Fibroblast of lung (primary cell): ENCODE results near the gene PLCB2. TPM values are rescaled to one million over a fixed set of nuclear protein-coding genes. Genes with fewer than 3 reads are reported as not detected.

ENCODE experiments used
- DNase-seq, 2 donors: peaks; one replicate each; pipeline versions ENCODE4 v3.0.0 to v3.0.0-alpha.2; 2010; ENCODE audit warnings: low read depth in 2 of 2
- H2AFZ ChIP-seq: 2 replicates; pipeline ENCODE4 v1.5.1; 2012; ENCODE audit warnings: low read length, control low read depth, inconsistent platforms
- H3K27ac ChIP-seq: 2 replicates; pipeline ENCODE4 v1.5.1; 2011; ENCODE audit warnings: low read length, control low read depth; ENCODE audit not compliant: insufficient read depth
- H3K27me3 ChIP-seq: 2 replicates; pipeline ENCODE4 v1.5.1; 2011; ENCODE audit warnings: mild to moderate bottlenecking, low read length; ENCODE audit not compliant: control insufficient read depth, insufficient read depth
- H3K36me3 ChIP-seq: 2 replicates; pipeline ENCODE4 v1.5.1; 2011; ENCODE audit warnings: low read length; ENCODE audit not compliant: control insufficient read depth, insufficient read depth
- H3K4me1 ChIP-seq: 2 replicates; pipeline ENCODE4 v1.5.1; 2011; ENCODE audit warnings: low read length; ENCODE audit not compliant: control insufficient read depth, insufficient read depth; ENCODE audit errors: extremely low read depth
- H3K4me2 ChIP-seq: 2 replicates; pipeline ENCODE4 v1.5.1; 2011; ENCODE audit warnings: low read length, control low read depth; ENCODE audit not compliant: insufficient read depth; ENCODE audit errors: extremely low read depth
- H3K4me3 ChIP-seq, 4 experiments: fragments of 200-600 bp in 1 of 4; sonication (generic) in 1 of 4; replicated peaks in 1 of 4; 2 replicates each; pipeline ENCODE4 v1.5.1; 2011 to 2016; ENCODE audit warnings: low read length in 4 of 4, low read depth in 3 of 4, mild to moderate bottlenecking in 3 of 4, control low read depth in 2 of 4, inconsistent platforms in 1 of 4, mixed read lengths in 1 of 4; ENCODE audit not compliant: insufficient read depth in 1 of 4; ENCODE audit errors: control extremely low read depth in 1 of 4
- H3K79me2 ChIP-seq: 2 replicates; pipeline ENCODE4 v1.5.1; 2012; ENCODE audit warnings: mild to moderate bottlenecking, low read length, inconsistent platforms; ENCODE audit not compliant: control insufficient read depth, insufficient read depth
- H3K9ac ChIP-seq: 2 replicates; pipeline ENCODE4 v1.5.1; 2011; ENCODE audit warnings: mild to moderate bottlenecking, low read length, control low read depth; ENCODE audit not compliant: insufficient read depth
- H3K9me3 ChIP-seq: 2 replicates; pipeline ENCODE4 v1.5.1; 2012; ENCODE audit warnings: low read depth, low read length; ENCODE audit not compliant: control insufficient read depth, insufficient read depth
- H4K20me1 ChIP-seq: 2 replicates; pipeline ENCODE4 v1.5.1; 2011; ENCODE audit warnings: low read length; ENCODE audit not compliant: control insufficient read depth, insufficient read depth; ENCODE audit errors: extremely low read depth
- CTCF ChIP-seq, 2 donors: IDR thresholded peaks in 1 of 2; conservative IDR thresholded peaks in 1 of 2; 1 replicate in 1 of 2; 2 replicates in 1 of 2; pipeline ENCODE4 v1.5.1; 2011 to 2012; ENCODE audit warnings: low read length in 2 of 2, control low read depth in 1 of 2, inconsistent platforms in 1 of 2, low read depth in 1 of 2, mild to moderate bottlenecking in 1 of 2
- EZH2 ChIP-seq: IDR thresholded peaks from 2 replicates; pipeline ENCODE4 v1.5.1; 2012; ENCODE audit warnings: low read length, control low read depth, mild to moderate bottlenecking; ENCODE audit errors: missing control alignments
- polyA plus RNA-seq, 2 donors: library from polyadenylated mRNA; depleted of rRNA in 1 of 2; stranded (reverse) in 1 of 2; unstranded in 1 of 2; fragments of >200 nt; gene quantifications; 2 replicates each; pipeline ENCODE4 v1.2.1, GENCODE V29; 2011 to 2012; ENCODE audit warnings: missing spikeins in 1 of 2
- total RNA-seq: library from RNA; depleted of rRNA; stranded (reverse); fragments of >200 nt; gene quantifications from 2 replicates; pipeline ENCODE4 v1.2.1, GENCODE V29; 2014

Gene PLCB2
- total and polyA plus RNA-seq, 2 donors (not counting 1 experiment from before 2014, with no cell fraction given) = under 0.01 to 0.40 TPM

GRCh38 chr15:40257656-40258450 lies 49.9 kb downstream of the PLCB2 start:
- H3K27ac ChIP-seq = no peak overlapping the region
- H3K4me2 ChIP-seq = no peak overlapping the region
- peak in 1 of 2 donors; percentile 27 for DNase-seq

GRCh38 chr15:40256638-40257235 lies 51.0 kb downstream of the PLCB2 start:
- no peaks in the 10 kb centered on the region for H3K4me1 ChIP-seq
- peak in 1 of 2 donors; percentile 66 for DNase-seq
- no peaks in the 10 kb centered on the region for H3K36me3 ChIP-seq
- no peak overlapping the region for H3K4me3 ChIP-seq
- TF ChIP-seq EZH2 = no peak
- H2AFZ ChIP-seq = no peak overlapping the region
- H3K4me2 ChIP-seq = no peak overlapping the region
- H3K9me3 ChIP-seq = no peaks in the 10 kb centered on the region
- H3K9ac ChIP-seq = no peak overlapping the region
- no peak overlapping the region for H3K27ac ChIP-seq
- no peaks in the 10 kb centered on the region for H4K20me1 ChIP-seq
- peaks cover 30% of the 10 kb centered on the region for H3K27me3 ChIP-seq
- H3K79me2 ChIP-seq = no peaks in the 10 kb centered on the region

More at GRCh38 chr15:40257656-40258450, 49.9 kb downstream of the PLCB2 start:
- Histone ChIP-seq H2AFZ (no peak overlapping the region), H3K9me3 (no peaks in the 10 kb centered on the region), H3K4me1 (no peaks in the 10 kb centered on the region), H4K20me1 (no peaks in the 10 kb centered on the region), H3K27me3 (peaks cover 19% of the 10 kb centered on the region), H3K4me3 (no peak overlapping the region), H3K9ac (no peak overlapping the region), H3K79me2 (no peaks in the 10 kb centered on the region), H3K36me3 (no peaks in the 10 kb centered on the region)
- TF ChIP-seq CTCF (conservative IDR thresholded peaks at IDR 0.05 in 1 of 2, IDR thresholded peaks at IDR 0.05 in 1 of 2; ENCODE audit: low read depth in 1 of 2, low read length in 2 of 2) (no peak), EZH2 (no peak)

GRCh38 chr15:40255033-40255432 lies 52.7 kb downstream of the PLCB2 start:
- no peak for DNase-seq
- Histone ChIP-seq H4K20me1 (no peaks in the 10 kb centered on the region), H3K79me2 (no peaks in the 10 kb centered on the region), H3K27me3 (peaks cover 40% of the 10 kb centered on the region), H3K4me3 (no peak overlapping the region), H3K4me2 (no peak overlapping the region), H3K36me3 (no peaks in the 10 kb centered on the region), H3K9me3 (no peaks in the 10 kb centered on the region), H2AFZ (no peak overlapping the region), H3K4me1 (no peaks in the 10 kb centered on the region), H3K9ac (no peak overlapping the region), H3K27ac (no peak overlapping the region)
- no peak for TF ChIP-seq CTCF (conservative IDR thresholded peaks at IDR 0.05 in 1 of 2, IDR thresholded peaks at IDR 0.05 in 1 of 2; ENCODE audit: low read depth in 1 of 2, low read length in 2 of 2)
- no peak for TF ChIP-seq EZH2
